Sigmoid colon (tissue), 4 donors: ENCODE measurements around the gene TTLL6.

Source experiments
- POLR2A ChIP-seq, 2 donors: fragments of 450-650 bp; IDR thresholded peaks; one replicate each; pipeline ENCODE4 v1.6.1; 2016; ENCODE audit warnings: antibody characterized with exemption in 2 of 2, mild to moderate bottlenecking in 2 of 2, moderate library complexity in 2 of 2
- POLR2AphosphoS5 ChIP-seq, 4 donors: sonication (generic); formaldehyde crosslinking; IDR thresholded peaks; one replicate each; pipeline ENCODE4 v1.6.1; 2017; ENCODE audit warnings: antibody characterized with exemption in 4 of 4
- TF ChIP-seq, protein P1 (sequence below), 4 experiments: fragments of 450-650 bp in 3 of 4; fragments of 200-600 bp in 1 of 4; IDR thresholded peaks; one replicate each; pipeline ENCODE4 v1.5.1; 2016 to 2019; ENCODE audit warnings: antibody characterized with exemption in 4 of 4, mild to moderate bottlenecking in 3 of 4, moderate library complexity in 2 of 4

DNA sequence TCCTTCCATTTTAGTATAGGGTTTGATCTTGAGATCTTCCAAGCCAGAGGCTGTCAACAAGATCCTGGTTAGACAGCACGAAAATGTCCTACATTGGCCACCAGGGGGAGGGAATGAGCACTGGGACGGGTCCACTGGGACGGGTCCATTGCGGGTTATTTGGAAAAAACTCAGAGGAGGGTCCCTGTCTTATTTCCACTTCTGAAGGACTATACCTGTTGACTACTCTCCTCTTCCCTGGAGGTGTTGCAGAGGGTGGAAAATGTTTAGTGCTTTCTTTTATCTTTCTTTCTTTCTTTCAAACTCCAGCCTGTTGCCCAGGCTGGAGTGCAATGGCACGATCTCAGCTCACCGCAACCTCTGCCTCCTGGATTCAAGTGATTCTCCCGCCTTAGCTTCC is 2.5 kb downstream of the TTLL6 start:
- TF ChIP-seq, protein P1, sequence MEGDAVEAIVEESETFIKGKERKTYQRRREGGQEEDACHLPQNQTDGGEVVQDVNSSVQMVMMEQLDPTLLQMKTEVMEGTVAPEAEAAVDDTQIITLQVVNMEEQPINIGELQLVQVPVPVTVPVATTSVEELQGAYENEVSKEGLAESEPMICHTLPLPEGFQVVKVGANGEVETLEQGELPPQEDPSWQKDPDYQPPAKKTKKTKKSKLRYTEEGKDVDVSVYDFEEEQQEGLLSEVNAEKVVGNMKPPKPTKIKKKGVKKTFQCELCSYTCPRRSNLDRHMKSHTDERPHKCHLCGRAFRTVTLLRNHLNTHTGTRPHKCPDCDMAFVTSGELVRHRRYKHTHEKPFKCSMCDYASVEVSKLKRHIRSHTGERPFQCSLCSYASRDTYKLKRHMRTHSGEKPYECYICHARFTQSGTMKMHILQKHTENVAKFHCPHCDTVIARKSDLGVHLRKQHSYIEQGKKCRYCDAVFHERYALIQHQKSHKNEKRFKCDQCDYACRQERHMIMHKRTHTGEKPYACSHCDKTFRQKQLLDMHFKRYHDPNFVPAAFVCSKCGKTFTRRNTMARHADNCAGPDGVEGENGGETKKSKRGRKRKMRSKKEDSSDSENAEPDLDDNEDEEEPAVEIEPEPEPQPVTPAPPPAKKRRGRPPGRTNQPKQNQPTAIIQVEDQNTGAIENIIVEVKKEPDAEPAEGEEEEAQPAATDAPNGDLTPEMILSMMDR (IDR thresholded peaks at IDR 0.05), result peak; percentile 36 to 63 (median 62)
- TF ChIP-seq POLR2AphosphoS5 (IDR thresholded peaks at IDR 0.05) (no peak), POLR2A (IDR thresholded peaks at IDR 0.05) (no peak)
